ENCODE results near the gene CSTB. TPM values are rescaled to one million over a fixed set of nuclear protein-coding genes. Genes with fewer than 3 reads are reported as not detected.
"Not testable (repeated sequence)": the region's sequence is repeated elsewhere in the genome, so short reads cannot be mapped to it uniquely, and the experiment has no call there.

The CSTB gene
- 16.0 and 17.1 TPM in 2 replicates for total RNA-seq

- Mint-ChIP-seq H3K4me1 (peaks cover 34% of the 10 kb centered on the region), H3K9me3 (no peaks in the 10 kb centered on the region), H3K36me3 (ENCODE audit: low read depth) (peaks cover 23% of the 10 kb centered on the region), H3K27ac (peak within 1 kb of the TSS; percentile 68), H3K27me3 (no peaks in the 10 kb centered on the region), H3K4me3 (peak within 1 kb of the TSS; percentile 84)
- ChIA-PET CTCF (no interaction called here), POLR2A (no interaction called here)
- intact Hi-C loops (cut with micrococcal nuclease) = loop anchor here (1.0 kb wide), 2 partner anchors 13 to 88 kb away; partner anchors contain the start of gene RRP1
- peak; percentile 78 for ATAC-seq (ENCODE audit: low read depth)
- no peak for TF ChIP-seq CTCF (IDR thresholded peaks at IDR 0.05)
- peak; percentile 78 for DNase-seq
These were observed at the start of gene CSTB for GRCh38 chr21:43775795-43776430. Gene CSTB (minus strand): TSS chr21:43776308. CDS start chr21:43776269, 39 bp downstream.

- ATAC-seq (ENCODE audit: low read depth) (no peak), DNase-seq (no peak)
- no peak overlapping the region for H3K4me3 Mint-ChIP-seq
- TF ChIP-seq CTCF (IDR thresholded peaks at IDR 0.05) = no peak
- H3K27ac Mint-ChIP-seq = no peak overlapping the region
- H3K27me3 Mint-ChIP-seq = peaks cover 4% of the 10 kb centered on the region
- intact Hi-C loops (cut with micrococcal nuclease) = no loop called here
- no peaks in the 10 kb centered on the region for H3K36me3 Mint-ChIP-seq (ENCODE audit: low read depth)
- H3K9me3 Mint-ChIP-seq = no peaks in the 10 kb centered on the region
- CTCF ChIA-PET = interaction anchor here (0.8 kb wide), 1 partner anchor 151 kb away, joined by 3 read pairs; no protein-coding TSS in a partner anchor
- H3K4me1 Mint-ChIP-seq = no peaks in the 10 kb centered on the region
- POLR2A ChIA-PET = no interaction called here
These were observed 49.3 kb upstream of the CSTB start for GRCh38 chr21:43825242-43825935.

- ChIA-PET CTCF (no interaction called here), POLR2A (interaction anchor here (1.4 kb wide), 1 partner anchor 18 kb away, joined by 4 read pairs; no protein-coding TSS in a partner anchor)
- no peak for TF ChIP-seq CTCF (IDR thresholded peaks at IDR 0.05)
- Mint-ChIP-seq H3K4me1 (no peaks in the 10 kb centered on the region), H3K4me3 (no peak overlapping the region), H3K27ac (no peak overlapping the region), H3K27me3 (peaks cover 3% of the 10 kb centered on the region), H3K9me3 (no peaks in the 10 kb centered on the region), H3K36me3 (ENCODE audit: low read depth) (no peaks in the 10 kb centered on the region)
- no peak for DNase-seq
- no peak for ATAC-seq (ENCODE audit: low read depth)
- intact Hi-C loops (cut with micrococcal nuclease) = no loop called here
These were observed 48.5 kb upstream of the CSTB start for GRCh38 chr21:43824333-43825241.

GRCh38 chr21:43822741-43823140 lies 46.6 kb upstream of the CSTB start:
- H3K27ac Mint-ChIP-seq; DNase-seq; H3K27me3 Mint-ChIP-seq; H3K4me1 Mint-ChIP-seq; POLR2A ChIA-PET; H3K9me3 Mint-ChIP-seq; ATAC-seq (ENCODE audit: low read depth); H3K36me3 Mint-ChIP-seq (ENCODE audit: low read depth); intact Hi-C loops (cut with micrococcal nuclease); H3K4me3 Mint-ChIP-seq: not testable (repeated sequence)
- CTCF ChIA-PET = interaction anchor here (0.7 kb wide), 1 partner anchor 446 kb away, joined by 3 read pairs; no protein-coding TSS in a partner anchor

GRCh38 chr21:43822166-43822565 lies 46.1 kb upstream of the CSTB start:
- ATAC-seq (ENCODE audit: low read depth); H3K4me3 Mint-ChIP-seq; DNase-seq; H3K27ac Mint-ChIP-seq; POLR2A ChIA-PET; H3K4me1 Mint-ChIP-seq; H3K9me3 Mint-ChIP-seq; intact Hi-C loops (cut with micrococcal nuclease); H3K27me3 Mint-ChIP-seq; CTCF ChIA-PET; H3K36me3 Mint-ChIP-seq (ENCODE audit: low read depth): not testable (repeated sequence)
